ENCODE results near the gene UBE4B.
"Not testable (repeated sequence)": the region's sequence is repeated elsewhere in the genome, so short reads cannot be mapped to it uniquely, and the experiment has no call there.

UBE4B gene

GRCh38 chr1:10177876-10178275, 145.1 kb downstream of the UBE4B start:
- DNase-seq (ENCODE audit: low spot score) = no peak

- DNase-seq (ENCODE audit: low spot score) = no peak
Observed at GRCh38 chr1:10178597-10179405, 146.0 kb downstream of the UBE4B start.

GRCh38 chr1:10179406-10180091, 146.8 kb downstream of the UBE4B start:
- DNase-seq (ENCODE audit: low spot score) = no peak

GRCh38 chr1:10181154-10181553, 148.4 kb downstream of the UBE4B start:
- no peak for DNase-seq (ENCODE audit: low spot score)

GRCh38 chr1:10185759-10186158, 153.0 kb downstream of the UBE4B start:
- DNase-seq (ENCODE audit: low spot score) = no peak

- DNase-seq (ENCODE audit: low spot score) = no peak
Observed at GRCh38 chr1:10186331-10187025, 153.7 kb downstream of the UBE4B start.

- DNase-seq (ENCODE audit: low spot score) = no peak
Observed at GRCh38 chr1:10187026-10187334, 154.2 kb downstream of the UBE4B start.

- DNase-seq (ENCODE audit: low spot score) = no peak
Observed at GRCh38 chr1:10188133-10188650, 155.4 kb downstream of the UBE4B start.

GRCh38 chr1:10189659-10190058, 156.9 kb downstream of the UBE4B start:
- no peak for DNase-seq (ENCODE audit: low spot score)

GRCh38 chr1:10192263-10192662, 159.5 kb downstream of the UBE4B start:
- no peak for DNase-seq (ENCODE audit: low spot score)

GRCh38 chr1:10193288-10193687, 160.5 kb downstream of the UBE4B start:
- DNase-seq (ENCODE audit: low spot score) = no peak

GRCh38 chr1:10195570-10195969, 162.8 kb downstream of the UBE4B start:
- DNase-seq (ENCODE audit: low spot score) = no peak

GRCh38 chr1:10196976-10197375, 164.2 kb downstream of the UBE4B start:
- no peak for DNase-seq (ENCODE audit: low spot score)

GRCh38 chr1:10200620-10201019, 167.9 kb downstream of the UBE4B start:
- no peak for DNase-seq (ENCODE audit: low spot score)

- no peak for DNase-seq (ENCODE audit: low spot score)
Observed at GRCh38 chr1:10204003-10204642, 171.4 kb downstream of the UBE4B start.

GRCh38 chr1:10205206-10205605, 172.4 kb downstream of the UBE4B start:
- DNase-seq (ENCODE audit: low spot score) = not testable (repeated sequence)

- no peak for DNase-seq (ENCODE audit: low spot score)
Observed at GRCh38 chr1:10207810-10208209, 175.1 kb downstream of the UBE4B start.

- no peak for DNase-seq (ENCODE audit: low spot score)
Observed at GRCh38 chr1:10208537-10208936, 175.8 kb downstream of the UBE4B start.

- no peak for DNase-seq (ENCODE audit: low spot score)
Observed at GRCh38 chr1:10209590-10209904, 176.8 kb downstream of the UBE4B start.

- peak; percentile 100 for DNase-seq (ENCODE audit: low spot score)
Observed at GRCh38 chr1:10209905-10210810, 177.4 kb downstream of the UBE4B start, which contains the start of gene KIF1B. TSS of gene KIF1B (plus strand) at chr1:10210570. CDS start at chr1:10232329, 21,759 bp downstream.
